ENCODE data around the gene WDR31. TPM values are rescaled to one million over a fixed set of nuclear protein-coding genes. Genes with fewer than 3 reads are reported as not detected.
A peak's percentile ranks its signal among the peaks of the same experiment; 100 is the strongest.

The WDR31 gene
- total RNA-seq, 3 donors from 2014 or later (not counting 1 experiment from before 2014, with no cell fraction given): 0.16 to 0.55 (median 0.19) TPM

- intact Hi-C loops (cut with micrococcal nuclease): no loop called here
- H3K4me3 Mint-ChIP-seq: peak overlapping the region; percentile 85
- H3K9me3 ChIP-seq (ENCODE audit: control insufficient read depth, insufficient read depth, low read length): no peaks in the 10 kb centered on the region
- H3K4me1 Mint-ChIP-seq: peaks cover 6 to 17% of the 10 kb centered on the region in 2 donors
- H3K27me3 ChIP-seq (ENCODE audit: control insufficient read depth, insufficient read depth, low read length): no peaks in the 10 kb centered on the region
- no peak overlapping the region for H3K4me3 ChIP-seq (ENCODE audit: low read length)
- no peaks in the 10 kb centered on the region for H3K9me3 Mint-ChIP-seq
- peaks cover 17% of the 10 kb centered on the region for H3K36me3 ChIP-seq (ENCODE audit: control insufficient read depth, insufficient read depth, low read length)
- no peak for ATAC-seq
- TF ChIP-seq CTCF (IDR thresholded peaks at IDR 0.05): no peak
- 97% methylated on average over 6 of the region's 6 CpGs for WGBS (ENCODE audit: insufficient coverage)
- H3K27me3 Mint-ChIP-seq (ENCODE audit: low read depth in 2 of 2): no peaks in the 10 kb centered on the region
- peak overlapping the region; percentile 43 to 66 for H3K27ac Mint-ChIP-seq
- no peak for DNase-seq
- H3K27ac ChIP-seq (ENCODE audit: low read length): no peak overlapping the region
- H3K4me1 ChIP-seq (ENCODE audit: control insufficient read depth, insufficient read depth, low read length): peaks cover 21% of the 10 kb centered on the region
- no peaks in the 10 kb centered on the region for H3K36me3 Mint-ChIP-seq
Observed at GRCh38 chr9:113375057-113376023, 35.3 kb upstream of the WDR31 start.

- Histone ChIP-seq H3K4me3 (ENCODE audit: low read length) (no peak overlapping the region), H3K27me3 (ENCODE audit: control insufficient read depth, insufficient read depth, low read length) (no peaks in the 10 kb centered on the region), H3K9me3 (ENCODE audit: control insufficient read depth, insufficient read depth, low read length) (no peaks in the 10 kb centered on the region), H3K27ac (ENCODE audit: low read length) (no peak overlapping the region), H3K4me1 (ENCODE audit: control insufficient read depth, insufficient read depth, low read length) (peaks cover 21% of the 10 kb centered on the region), H3K36me3 (ENCODE audit: control insufficient read depth, insufficient read depth, low read length) (peaks cover 17% of the 10 kb centered on the region)
- TF ChIP-seq CTCF (IDR thresholded peaks at IDR 0.05): no peak
- H3K4me3 Mint-ChIP-seq: no peak overlapping the region
- DNase-seq (no peak), ATAC-seq (no peak)
- no peak overlapping the region for H3K27ac Mint-ChIP-seq
- no peaks in the 10 kb centered on the region for H3K9me3 Mint-ChIP-seq
- peaks cover 6 to 17% of the 10 kb centered on the region in 2 donors for H3K4me1 Mint-ChIP-seq
- WGBS (ENCODE audit: insufficient coverage): 95% methylated on average over 24 of the region's 24 CpGs
- intact Hi-C loops (cut with micrococcal nuclease): no loop called here
- H3K36me3 Mint-ChIP-seq: no peaks in the 10 kb centered on the region
- no peaks in the 10 kb centered on the region for H3K27me3 Mint-ChIP-seq (ENCODE audit: low read depth in 2 of 2)
Observed at GRCh38 chr9:113373676-113374392, 33.8 kb upstream of the WDR31 start.

- H3K27ac Mint-ChIP-seq: peak overlapping the region in 1 of 2 donors; percentile 33
- Histone ChIP-seq H3K9me3 (ENCODE audit: control insufficient read depth, insufficient read depth, low read length) (no peaks in the 10 kb centered on the region), H3K36me3 (ENCODE audit: control insufficient read depth, insufficient read depth, low read length) (peaks cover 17% of the 10 kb centered on the region), H3K4me1 (ENCODE audit: control insufficient read depth, insufficient read depth, low read length) (peaks cover 21% of the 10 kb centered on the region), H3K27me3 (ENCODE audit: control insufficient read depth, insufficient read depth, low read length) (no peaks in the 10 kb centered on the region), H3K27ac (ENCODE audit: low read length) (no peak overlapping the region), H3K4me3 (ENCODE audit: low read length) (no peak overlapping the region)
- H3K27me3 Mint-ChIP-seq (ENCODE audit: low read depth in 2 of 2): no peaks in the 10 kb centered on the region
- TF ChIP-seq CTCF (IDR thresholded peaks at IDR 0.05): no peak
- WGBS (ENCODE audit: insufficient coverage): 88% methylated on average over 3 of the region's 3 CpGs
- DNase-seq (no peak), ATAC-seq (no peak)
- intact Hi-C loops (cut with micrococcal nuclease): no loop called here
- H3K4me1 Mint-ChIP-seq: peaks cover 6 to 17% of the 10 kb centered on the region in 2 donors
- H3K9me3 Mint-ChIP-seq: no peaks in the 10 kb centered on the region
- no peaks in the 10 kb centered on the region for H3K36me3 Mint-ChIP-seq
- H3K4me3 Mint-ChIP-seq: no peak overlapping the region
Observed at GRCh38 chr9:113373256-113373655, 33.2 kb upstream of the WDR31 start.

Measured in natural killer cell (primary cell).